NK-92 (cell line): ENCODE measurements around the gene GPR176.

ENCODE experiments used
- DNase-seq: peaks from one replicate; lab custom pipeline; 2025; ENCODE audit not compliant: unreplicated experiment; lab: John Stamatoyannopoulos, UW

The GPR176 gene

GRCh38 chr15:39919748-39920509 lies at the start of gene GPR176:
GPR176 (minus strand) TSS chr15:39920266; CDS start chr15:39920026, 240 bp downstream.
- DNase-seq = no peak

- no peak for DNase-seq
Measured at GRCh38 chr15:39969002-39969394, 48.9 kb upstream of the GPR176 start.

- no peak for DNase-seq
Measured at GRCh38 chr15:39968273-39969001, 48.4 kb upstream of the GPR176 start.

GRCh38 chr15:39966521-39966920 lies 46.5 kb upstream of the GPR176 start:
- DNase-seq = no peak

GRCh38 chr15:39963786-39964185 lies 43.7 kb upstream of the GPR176 start:
- no peak for DNase-seq

GRCh38 chr15:39961051-39961450 lies 41.0 kb upstream of the GPR176 start:
- no peak for DNase-seq

GRCh38 chr15:39960411-39960810 lies 40.3 kb upstream of the GPR176 start:
- no peak for DNase-seq

- DNase-seq = no peak
Measured at GRCh38 chr15:39959411-39959810, 39.3 kb upstream of the GPR176 start.

- no peak for DNase-seq
Measured at GRCh38 chr15:39957481-39957880, 37.4 kb upstream of the GPR176 start.

- DNase-seq = no peak
Measured at GRCh38 chr15:39953521-39953920, 33.5 kb upstream of the GPR176 start.

- no peak for DNase-seq
Measured at GRCh38 chr15:39951561-39951960, 31.5 kb upstream of the GPR176 start.

GRCh38 chr15:39948817-39949216 lies 28.8 kb upstream of the GPR176 start:
- no peak for DNase-seq

GRCh38 chr15:39947401-39948197 lies 27.5 kb upstream of the GPR176 start:
- DNase-seq = no peak

GRCh38 chr15:39946862-39947261 lies 26.8 kb upstream of the GPR176 start:
- DNase-seq = no peak

GRCh38 chr15:39944726-39945125 lies 24.7 kb upstream of the GPR176 start:
- DNase-seq = no peak

GRCh38 chr15:39942753-39943150 lies 22.7 kb upstream of the GPR176 start:
- no peak for DNase-seq

GRCh38 chr15:39942101-39942752 lies 22.2 kb upstream of the GPR176 start:
- no peak for DNase-seq

GRCh38 chr15:39939487-39940452 lies 19.7 kb upstream of the GPR176 start:
- DNase-seq = no peak

GRCh38 chr15:39937696-39938095 lies 17.6 kb upstream of the GPR176 start:
- DNase-seq = no peak

GRCh38 chr15:39936681-39937080 lies 16.6 kb upstream of the GPR176 start:
- no peak for DNase-seq
